GM21360 (cell line): Measurements from ENCODE around the gene TBC1D16.

Source experiments
- ATAC-seq: cut with Tn5 transposase; IDR thresholded peaks from one replicate; pipeline ENCODE4 v1.9.1; 2021; ENCODE audit warnings: mild to moderate bottlenecking, moderate library complexity; ENCODE audit not compliant: unreplicated experiment

TBC1D16 gene

GRCh38 chr17:79952901-79953300 is 82.8 kb downstream of the TBC1D16 start:
- no peak for ATAC-seq

- no peak for ATAC-seq
Observed at GRCh38 chr17:79952265-79952877, 83.3 kb downstream of the TBC1D16 start.

GRCh38 chr17:79951361-79952264 is 84.1 kb downstream of the TBC1D16 start:
- no peak for ATAC-seq

- ATAC-seq, result no peak
Observed at GRCh38 chr17:79950751-79951150, 84.9 kb downstream of the TBC1D16 start.

GRCh38 chr17:79950306-79950705 is 85.4 kb downstream of the TBC1D16 start:
- no peak for ATAC-seq

GRCh38 chr17:79949656-79950209 is 85.9 kb downstream of the TBC1D16 start:
- no peak for ATAC-seq

- ATAC-seq, result no peak
Observed at GRCh38 chr17:79948945-79949655, 86.6 kb downstream of the TBC1D16 start.

GRCh38 chr17:79948406-79948944 is 87.2 kb downstream of the TBC1D16 start:
- ATAC-seq, result no peak

GRCh38 chr17:79947351-79948031 is 88.2 kb downstream of the TBC1D16 start:
- ATAC-seq, result no peak

- ATAC-seq, result no peak
Observed at GRCh38 chr17:79946352-79947231, 89.1 kb downstream of the TBC1D16 start.

GRCh38 chr17:79945591-79946255 is 89.9 kb downstream of the TBC1D16 start:
- no peak for ATAC-seq

- ATAC-seq, result no peak
Observed at GRCh38 chr17:79944821-79945391, 90.8 kb downstream of the TBC1D16 start.

GRCh38 chr17:79944251-79944812 is 91.3 kb downstream of the TBC1D16 start:
- no peak for ATAC-seq

GRCh38 chr17:79943347-79944241 is 92.1 kb downstream of the TBC1D16 start:
- ATAC-seq, result no peak

- no peak for ATAC-seq
Observed at GRCh38 chr17:79942591-79943346, 92.9 kb downstream of the TBC1D16 start.

- ATAC-seq, result no peak
Observed at GRCh38 chr17:79942011-79942405, 93.7 kb downstream of the TBC1D16 start.
